PC-3 (cell line): ENCODE data around the gene DENR.

Experiments
- CTCF ChIP-seq: fragments of 300-600 bp; sonication (generic); conservative IDR thresholded peaks from 2 replicates; pipeline ENCODE4 v1.5.1; 2017; ENCODE audit warnings: antibody characterized with exemption, low read depth, mild to moderate bottlenecking, low read length
- EZH2 ChIP-seq: fragments of 300-600 bp; sonication (generic); IDR thresholded peaks from one replicate; pipeline ENCODE4 v1.6.1; 2017; ENCODE audit warnings: antibody characterized with exemption, mild to moderate bottlenecking, low read length; ENCODE audit not compliant: unreplicated experiment

GRCh38 chr12:122803937-122804336 is 51.3 kb downstream of the DENR start:
- TF ChIP-seq CTCF = no peak
- TF ChIP-seq EZH2 = no peak
